GM12801 (cell line): Measurements from ENCODE around the gene PAQR4.

Experiments
- TF ChIP-seq, protein P1 (sequence below): IDR thresholded peaks from one replicate; pipeline ENCODE4 v1.5.1; 2011; ENCODE audit warnings: control low read depth; ENCODE audit not compliant: insufficient read length; ENCODE audit errors: extremely low read depth

The PAQR4 gene

DNA sequence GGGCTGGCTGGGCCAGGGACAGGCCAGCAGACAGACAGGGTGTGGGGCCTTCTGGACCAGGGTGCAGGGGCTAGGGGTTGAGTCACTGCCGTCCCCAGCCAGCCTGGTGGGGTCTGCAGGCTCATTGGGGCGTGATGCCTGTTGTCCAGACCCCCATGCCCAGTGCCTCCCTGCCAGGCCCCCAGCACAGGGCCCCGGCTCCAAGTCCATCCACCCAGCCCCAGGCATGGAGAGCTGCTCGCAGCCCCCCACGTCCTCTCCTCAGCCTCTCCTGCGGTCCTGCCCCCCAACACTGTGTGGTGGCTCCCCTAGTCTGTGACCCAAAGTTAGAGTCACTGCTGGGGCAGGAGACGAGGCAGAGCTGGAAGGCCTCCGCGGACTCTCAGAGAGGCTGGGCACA is 18.1 kb downstream of the PAQR4 start:
- TF ChIP-seq, protein P1, sequence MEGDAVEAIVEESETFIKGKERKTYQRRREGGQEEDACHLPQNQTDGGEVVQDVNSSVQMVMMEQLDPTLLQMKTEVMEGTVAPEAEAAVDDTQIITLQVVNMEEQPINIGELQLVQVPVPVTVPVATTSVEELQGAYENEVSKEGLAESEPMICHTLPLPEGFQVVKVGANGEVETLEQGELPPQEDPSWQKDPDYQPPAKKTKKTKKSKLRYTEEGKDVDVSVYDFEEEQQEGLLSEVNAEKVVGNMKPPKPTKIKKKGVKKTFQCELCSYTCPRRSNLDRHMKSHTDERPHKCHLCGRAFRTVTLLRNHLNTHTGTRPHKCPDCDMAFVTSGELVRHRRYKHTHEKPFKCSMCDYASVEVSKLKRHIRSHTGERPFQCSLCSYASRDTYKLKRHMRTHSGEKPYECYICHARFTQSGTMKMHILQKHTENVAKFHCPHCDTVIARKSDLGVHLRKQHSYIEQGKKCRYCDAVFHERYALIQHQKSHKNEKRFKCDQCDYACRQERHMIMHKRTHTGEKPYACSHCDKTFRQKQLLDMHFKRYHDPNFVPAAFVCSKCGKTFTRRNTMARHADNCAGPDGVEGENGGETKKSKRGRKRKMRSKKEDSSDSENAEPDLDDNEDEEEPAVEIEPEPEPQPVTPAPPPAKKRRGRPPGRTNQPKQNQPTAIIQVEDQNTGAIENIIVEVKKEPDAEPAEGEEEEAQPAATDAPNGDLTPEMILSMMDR: no peak

DNA sequence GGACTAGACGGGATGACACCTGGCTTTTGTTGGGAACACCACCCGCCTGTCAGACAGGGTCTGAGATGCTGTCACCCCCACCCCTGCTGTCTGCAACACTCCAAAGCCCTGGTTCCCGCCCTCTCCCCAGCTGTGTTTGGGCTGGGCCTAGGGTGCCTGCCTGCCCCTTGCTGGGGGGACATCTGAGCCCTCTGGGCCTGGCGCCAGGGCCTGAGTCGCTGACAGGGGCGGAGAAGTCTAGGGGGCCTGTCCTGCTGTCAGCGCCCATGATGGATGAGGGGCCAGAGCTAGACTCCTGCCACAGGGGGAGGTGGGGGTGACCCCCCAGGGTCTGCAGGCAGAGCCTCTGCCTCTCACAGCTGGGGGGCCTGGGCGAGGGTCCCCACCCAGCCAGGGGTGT is 18.7 kb downstream of the PAQR4 start:
- TF ChIP-seq, protein P1: no peak

DNA sequence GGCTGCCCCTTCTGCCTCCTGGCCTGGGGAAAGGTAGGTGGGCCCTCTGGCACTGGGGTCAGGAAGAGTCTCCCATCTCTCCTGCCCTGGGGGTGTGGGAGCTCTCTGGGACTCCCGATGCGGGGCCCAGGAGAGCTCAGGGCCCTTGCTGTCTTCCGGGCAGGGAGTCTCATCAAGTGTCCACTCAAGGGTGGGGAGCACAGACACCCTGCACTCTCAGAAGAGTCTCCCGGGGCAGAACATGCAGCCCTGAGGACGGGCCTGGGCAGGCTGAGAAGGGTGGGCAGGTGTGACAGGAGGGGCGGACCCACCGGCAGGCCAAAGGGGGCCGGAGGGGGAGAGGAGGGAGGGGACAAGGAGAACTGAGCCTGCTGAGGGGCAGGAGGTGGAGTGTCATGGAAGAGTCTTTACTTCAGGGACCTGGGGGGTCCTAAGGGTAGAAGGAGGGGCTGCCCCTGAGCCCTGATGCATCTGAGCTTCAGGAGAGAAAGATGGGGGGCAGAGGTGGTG is 19.5 kb downstream of the PAQR4 start:
- TF ChIP-seq, protein P1: no peak

DNA sequence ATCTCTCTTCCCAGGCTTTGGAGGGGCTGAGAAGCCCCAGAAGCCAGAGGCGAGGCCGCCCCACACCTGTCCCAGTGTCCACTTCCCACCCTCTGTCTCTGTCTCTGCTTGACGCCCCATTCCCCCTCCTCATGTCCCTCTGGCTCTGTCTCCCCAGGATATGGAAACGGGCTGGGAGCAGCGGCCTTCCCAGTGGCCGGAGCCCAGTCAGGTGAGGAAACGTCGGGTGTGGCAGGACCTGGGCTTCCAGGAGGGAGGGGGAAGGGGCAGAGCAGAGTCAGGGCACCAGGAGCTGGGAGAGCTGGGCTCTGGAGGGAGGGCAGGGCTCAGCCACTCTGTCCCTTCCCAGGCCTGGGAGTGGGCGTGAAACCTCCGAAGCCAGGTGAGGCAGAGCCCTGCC is 21.7 kb downstream of the PAQR4 start:
- TF ChIP-seq, protein P1: no peak

DNA sequence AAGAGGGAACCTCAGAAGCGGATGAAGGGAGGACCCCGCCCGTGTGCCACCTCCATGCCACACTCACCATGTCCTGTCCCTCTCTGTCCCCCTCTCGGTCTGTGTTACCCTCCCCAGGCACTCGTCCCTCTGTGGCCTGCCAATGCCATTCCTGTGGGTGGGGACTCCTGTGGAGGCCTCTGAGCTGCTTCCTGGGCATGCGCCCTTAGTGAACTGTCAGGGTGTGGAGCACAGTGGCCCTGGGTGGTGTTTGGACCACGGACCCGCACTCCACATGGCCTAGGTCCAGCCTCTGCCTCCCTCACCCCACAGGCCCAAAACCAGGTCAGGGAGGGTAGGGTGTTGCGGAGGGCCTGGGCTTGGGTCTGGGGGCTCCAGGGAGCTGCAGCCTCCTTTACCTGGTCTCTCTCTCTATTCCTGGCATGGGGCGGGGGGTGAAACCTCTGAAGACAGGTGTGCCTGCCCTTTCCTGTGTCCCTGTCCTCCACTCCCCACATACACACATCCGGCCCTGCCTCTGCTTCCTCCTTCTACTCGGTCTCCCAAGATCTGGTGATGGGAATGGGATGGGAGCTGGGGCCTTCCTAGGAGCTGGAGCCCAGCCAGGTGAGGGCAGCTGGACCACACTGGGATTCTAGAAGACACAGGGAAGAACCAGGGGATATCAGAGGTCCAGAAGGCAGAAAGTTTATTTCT is 22.6 kb downstream of the PAQR4 start:
- TF ChIP-seq, protein P1: no peak

DNA sequence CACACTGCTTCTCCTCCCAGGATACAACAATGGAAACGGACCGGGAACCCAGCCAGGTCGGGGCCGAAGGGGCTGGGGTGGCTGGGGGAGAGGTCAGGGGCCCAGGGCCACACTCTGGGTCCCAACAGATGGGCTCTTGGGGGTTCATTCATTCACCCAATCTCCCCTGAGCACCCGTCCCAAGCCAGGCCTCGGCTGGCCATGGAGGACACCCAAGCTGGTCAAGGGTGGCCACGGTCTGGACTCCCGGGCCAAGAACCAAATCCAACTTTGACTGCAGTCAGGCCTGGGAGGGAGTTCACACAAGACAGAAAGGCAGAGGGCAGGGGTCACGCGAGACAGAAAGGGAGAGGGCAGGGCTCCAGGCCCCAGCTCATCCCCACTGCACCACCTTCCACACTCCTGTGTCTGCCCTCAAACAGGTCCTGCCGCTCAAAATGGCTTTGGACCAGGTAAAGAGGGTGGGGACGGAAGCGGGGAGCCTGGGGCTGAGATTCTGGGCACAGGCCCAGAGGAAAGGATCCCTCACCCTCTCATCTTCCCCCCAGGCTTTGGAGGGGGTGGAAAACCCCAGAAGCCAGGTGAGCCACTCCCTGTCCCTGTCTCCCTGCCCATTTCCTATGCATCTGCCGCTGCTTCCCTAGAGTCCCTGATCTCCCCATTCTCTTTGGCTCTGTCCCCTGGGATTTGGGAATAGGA is 23.4 kb downstream of the PAQR4 start:
- TF ChIP-seq, protein P1: no peak

DNA sequence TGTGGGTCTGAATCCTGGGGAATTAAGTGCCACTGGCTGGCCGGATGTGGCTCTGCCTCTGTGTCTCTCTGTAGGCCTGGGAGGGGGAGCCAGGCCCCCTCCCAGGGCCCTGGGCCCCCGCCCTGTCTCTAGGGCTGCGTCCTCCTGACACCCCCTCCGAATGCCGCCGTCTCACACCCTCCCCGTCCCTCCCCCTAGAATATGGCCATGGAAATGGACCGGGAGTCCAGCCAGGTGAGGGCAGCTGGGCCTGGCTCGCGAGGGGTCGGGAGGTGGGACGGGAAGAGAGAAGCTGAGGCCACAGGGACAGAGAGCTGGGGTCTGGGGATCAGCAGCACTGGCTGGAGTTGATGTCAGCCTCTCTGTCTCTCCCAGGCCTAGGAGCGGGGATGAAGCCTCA is 27.1 kb downstream of the PAQR4 start:
- TF ChIP-seq, protein P1: no peak
